WTC11 (cell line): ENCODE results near the gene PRKCQ. TPM values are rescaled to one million over a fixed set of nuclear protein-coding genes. Genes with fewer than 3 reads are reported as not detected.

ENCODE experiments used
- ATAC-seq: fragments of 200-7000 bp; cut with Tn5 transposase; 2 replicates; pipeline ENCODE4 v1.10.0; 2021; ENCODE audit warnings: mild to moderate bottlenecking, moderate library complexity
- CTCF ChIA-PET: fragments of 300-600 bp; sonication (Branson Sonifier 250); formaldehyde crosslinking; loops from one replicate; lab custom pipeline; 2021; ENCODE audit warnings: antibody characterized with exemption; lab: Charles Lee
- POLR2A ChIA-PET: fragments of 350-600 bp; sonication (Branson Sonifier 250); formaldehyde crosslinking; loops from one replicate; lab custom pipeline; 2021; ENCODE audit warnings: antibody characterized with exemption; lab: Charles Lee
- DNase-seq: peaks from one replicate; pipeline ENCODE4 v3.0.0; 2021; ENCODE audit warnings: low spot score
- H3K27ac Mint-ChIP-seq: 2 replicates; pipeline ENCODE4 v1.8.0; 2021; ENCODE audit warnings: mixed read lengths
- H3K27me3 Mint-ChIP-seq: 2 replicates; pipeline ENCODE4 v1.8.0; 2021; ENCODE audit warnings: low read depth, mild to moderate bottlenecking, moderate library complexity, mixed read lengths
- H3K36me3 Mint-ChIP-seq: 2 replicates; pipeline ENCODE4 v1.8.0; 2021; ENCODE audit warnings: mixed read lengths
- H3K4me1 Mint-ChIP-seq: 2 replicates; pipeline ENCODE4 v1.8.0; 2022; ENCODE audit warnings: mixed read lengths
- H3K4me3 Mint-ChIP-seq: 2 replicates; pipeline ENCODE4 v1.8.0; 2021; ENCODE audit warnings: mild to moderate bottlenecking, moderate library complexity, mixed read lengths
- H3K9me3 Mint-ChIP-seq: 2 replicates; pipeline ENCODE4 v1.8.0; 2021; ENCODE audit warnings: mixed read lengths
- CREB1 ChIP-seq: sonication (generic); formaldehyde crosslinking; IDR thresholded peaks from 2 replicates; pipeline ENCODE4 v1.8.0; 2023; ENCODE audit warnings: mild to moderate bottlenecking, missing genetic modification reagents
- E2F5 ChIP-seq: sonication (generic); formaldehyde crosslinking; IDR thresholded peaks from 2 replicates; pipeline ENCODE4 v1.8.1; 2022; ENCODE audit warnings: mild to moderate bottlenecking, moderate library complexity, missing genetic modification reagents
- GABPB1 ChIP-seq: sonication (generic); formaldehyde crosslinking; IDR thresholded peaks from 2 replicates; pipeline ENCODE4 v1.8.1; 2023; ENCODE audit warnings: mild to moderate bottlenecking, missing genetic modification reagents
- GRHL2 ChIP-seq: fragments of 250-450 bp; sonication (Bioruptor Pico); IDR thresholded peaks from 2 replicates; pipeline ENCODE4 v1.8.0; 2022; ENCODE audit warnings: mild to moderate bottlenecking, moderate library complexity; ENCODE audit not compliant: insufficient replicate concordance, severe bottlenecking
- JAZF1 ChIP-seq: fragments of 250-450 bp; sonication (Bioruptor Pico); IDR thresholded peaks from 2 replicates; pipeline ENCODE4 v1.9.0; 2021; ENCODE audit warnings: moderate library complexity, mild to moderate bottlenecking, inconsistent platforms
- MXD4 ChIP-seq: fragments of 250-450 bp; sonication (Bioruptor Pico); IDR thresholded peaks from 2 replicates; pipeline ENCODE4 v1.8.0; 2021; ENCODE audit warnings: mild to moderate bottlenecking, moderate library complexity, borderline replicate concordance
- NFATC4 ChIP-seq: fragments of 250-450 bp; sonication (Bioruptor Pico); IDR thresholded peaks from 2 replicates; pipeline ENCODE4 v1.9.0; 2021; ENCODE audit warnings: mild to moderate bottlenecking
- OVOL2 ChIP-seq: fragments of 250-450 bp; sonication (Bioruptor Pico); IDR thresholded peaks from 2 replicates; pipeline ENCODE4 v1.9.0; 2021; ENCODE audit warnings: mild to moderate bottlenecking, borderline replicate concordance
- TEAD1 ChIP-seq: sonication (generic); formaldehyde crosslinking; IDR thresholded peaks from 2 replicates; pipeline ENCODE4 v1.8.0; 2022; ENCODE audit warnings: mild to moderate bottlenecking, missing genetic modification reagents
- ZBTB21 ChIP-seq: sonication (generic); formaldehyde crosslinking; IDR thresholded peaks from 2 replicates; pipeline ENCODE4 v1.8.1; 2023; ENCODE audit warnings: mild to moderate bottlenecking, missing genetic modification reagents, borderline replicate concordance
- ZNF121 ChIP-seq: sonication (generic); formaldehyde crosslinking; IDR thresholded peaks from 2 replicates; pipeline ENCODE4 v1.8.0; 2023; ENCODE audit warnings: missing genetic modification reagents
- ZNF219 ChIP-seq: sonication (generic); formaldehyde crosslinking; IDR thresholded peaks from 2 replicates; pipeline ENCODE4 v1.8.0; 2023; ENCODE audit warnings: missing genetic modification reagents, mild to moderate bottlenecking, borderline replicate concordance
- ZNF281 ChIP-seq: sonication (generic); formaldehyde crosslinking; IDR thresholded peaks from 2 replicates; pipeline ENCODE4 v1.8.0; 2023; ENCODE audit warnings: mild to moderate bottlenecking, missing genetic modification reagents
- ZNF416 ChIP-seq: fragments of 250-450 bp; sonication (Bioruptor Pico); IDR thresholded peaks from 2 replicates; pipeline ENCODE4 v1.9.0; 2021; ENCODE audit warnings: mild to moderate bottlenecking, inconsistent platforms
- total RNA-seq: library from RNA; stranded (reverse); gene quantifications from 3 replicates; pipeline ENCODE4 v1.2.3, GENCODE V29; 2021
- TF ChIP-seq, protein P1 (sequence below): sonication (generic); formaldehyde crosslinking; IDR thresholded peaks from 2 replicates; pipeline ENCODE4 v1.8.1; 2022; ENCODE audit warnings: low read depth, missing genetic modification reagents, borderline replicate concordance
- TF ChIP-seq, protein P2 (sequence below): fragments of 200-600 bp; IDR thresholded peaks from 2 replicates; pipeline ENCODE4 v1.8.0; 2022; ENCODE audit warnings: antibody characterized with exemption
- TF ChIP-seq, protein P3 (sequence below): fragments of 250-450 bp; sonication (Bioruptor Pico); conservative IDR thresholded peaks from 2 replicates; pipeline ENCODE4 v1.9.0; 2021; ENCODE audit warnings: mild to moderate bottlenecking
- TF ChIP-seq, protein P4 (sequence below): sonication (generic); formaldehyde crosslinking; IDR thresholded peaks from 2 replicates; pipeline ENCODE4 v1.8.1; 2023; ENCODE audit warnings: mild to moderate bottlenecking, moderate library complexity, missing genetic modification reagents

PRKCQ gene
- total RNA-seq, 1 experiment from 2014 or later = 8.7 TPM

GRCh38 chr10:6598679-6599078 lies 18.6 kb upstream of the PRKCQ start:
- ChIA-PET POLR2A (no interaction called here), CTCF (no interaction called here)
- Mint-ChIP-seq H3K4me1 (peaks cover 17% of the 10 kb centered on the region), H3K27ac (no peak overlapping the region), H3K36me3 (0 out of 2 replicates have a peak, but pooled peaks cover 4% of the 10 kb centered on the region), H3K4me3 (no peak overlapping the region), H3K27me3 (no peaks in the 10 kb centered on the region; the same call in 1 of the 2 replicates), H3K9me3 (peaks cover 22% of the 10 kb centered on the region)
- ATAC-seq (no peak), DNase-seq (no peak)
- TF ChIP-seq JAZF1 (CRISPR knock-in tag) (no peak), ZNF281 (no peak), GRHL2 (no peak), CREB1 (no peak), TEAD1 (CRISPR knock-in tag) (no peak), E2F5 (CRISPR knock-in tag) (no peak), ZNF121 (CRISPR knock-in tag) (no peak), ZBTB21 (CRISPR knock-in tag) (no peak), ZNF416 (CRISPR knock-in tag) (no peak), OVOL2 (CRISPR knock-in tag) (no peak), NFATC4 (CRISPR knock-in tag) (no peak), MXD4 (CRISPR knock-in tag) (no peak), ZNF219 (CRISPR knock-in tag) (no peak), GABPB1 (CRISPR knock-in tag) (no peak)
- TF ChIP-seq, protein P1, sequence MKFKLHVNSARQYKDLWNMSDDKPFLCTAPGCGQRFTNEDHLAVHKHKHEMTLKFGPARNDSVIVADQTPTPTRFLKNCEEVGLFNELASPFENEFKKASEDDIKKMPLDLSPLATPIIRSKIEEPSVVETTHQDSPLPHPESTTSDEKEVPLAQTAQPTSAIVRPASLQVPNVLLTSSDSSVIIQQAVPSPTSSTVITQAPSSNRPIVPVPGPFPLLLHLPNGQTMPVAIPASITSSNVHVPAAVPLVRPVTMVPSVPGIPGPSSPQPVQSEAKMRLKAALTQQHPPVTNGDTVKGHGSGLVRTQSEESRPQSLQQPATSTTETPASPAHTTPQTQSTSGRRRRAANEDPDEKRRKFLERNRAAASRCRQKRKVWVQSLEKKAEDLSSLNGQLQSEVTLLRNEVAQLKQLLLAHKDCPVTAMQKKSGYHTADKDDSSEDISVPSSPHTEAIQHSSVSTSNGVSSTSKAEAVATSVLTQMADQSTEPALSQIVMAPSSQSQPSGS (CRISPR knock-in tag) = no peak
- TF ChIP-seq, protein P2, sequence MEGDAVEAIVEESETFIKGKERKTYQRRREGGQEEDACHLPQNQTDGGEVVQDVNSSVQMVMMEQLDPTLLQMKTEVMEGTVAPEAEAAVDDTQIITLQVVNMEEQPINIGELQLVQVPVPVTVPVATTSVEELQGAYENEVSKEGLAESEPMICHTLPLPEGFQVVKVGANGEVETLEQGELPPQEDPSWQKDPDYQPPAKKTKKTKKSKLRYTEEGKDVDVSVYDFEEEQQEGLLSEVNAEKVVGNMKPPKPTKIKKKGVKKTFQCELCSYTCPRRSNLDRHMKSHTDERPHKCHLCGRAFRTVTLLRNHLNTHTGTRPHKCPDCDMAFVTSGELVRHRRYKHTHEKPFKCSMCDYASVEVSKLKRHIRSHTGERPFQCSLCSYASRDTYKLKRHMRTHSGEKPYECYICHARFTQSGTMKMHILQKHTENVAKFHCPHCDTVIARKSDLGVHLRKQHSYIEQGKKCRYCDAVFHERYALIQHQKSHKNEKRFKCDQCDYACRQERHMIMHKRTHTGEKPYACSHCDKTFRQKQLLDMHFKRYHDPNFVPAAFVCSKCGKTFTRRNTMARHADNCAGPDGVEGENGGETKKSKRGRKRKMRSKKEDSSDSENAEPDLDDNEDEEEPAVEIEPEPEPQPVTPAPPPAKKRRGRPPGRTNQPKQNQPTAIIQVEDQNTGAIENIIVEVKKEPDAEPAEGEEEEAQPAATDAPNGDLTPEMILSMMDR = no peak
- TF ChIP-seq, protein P3, sequence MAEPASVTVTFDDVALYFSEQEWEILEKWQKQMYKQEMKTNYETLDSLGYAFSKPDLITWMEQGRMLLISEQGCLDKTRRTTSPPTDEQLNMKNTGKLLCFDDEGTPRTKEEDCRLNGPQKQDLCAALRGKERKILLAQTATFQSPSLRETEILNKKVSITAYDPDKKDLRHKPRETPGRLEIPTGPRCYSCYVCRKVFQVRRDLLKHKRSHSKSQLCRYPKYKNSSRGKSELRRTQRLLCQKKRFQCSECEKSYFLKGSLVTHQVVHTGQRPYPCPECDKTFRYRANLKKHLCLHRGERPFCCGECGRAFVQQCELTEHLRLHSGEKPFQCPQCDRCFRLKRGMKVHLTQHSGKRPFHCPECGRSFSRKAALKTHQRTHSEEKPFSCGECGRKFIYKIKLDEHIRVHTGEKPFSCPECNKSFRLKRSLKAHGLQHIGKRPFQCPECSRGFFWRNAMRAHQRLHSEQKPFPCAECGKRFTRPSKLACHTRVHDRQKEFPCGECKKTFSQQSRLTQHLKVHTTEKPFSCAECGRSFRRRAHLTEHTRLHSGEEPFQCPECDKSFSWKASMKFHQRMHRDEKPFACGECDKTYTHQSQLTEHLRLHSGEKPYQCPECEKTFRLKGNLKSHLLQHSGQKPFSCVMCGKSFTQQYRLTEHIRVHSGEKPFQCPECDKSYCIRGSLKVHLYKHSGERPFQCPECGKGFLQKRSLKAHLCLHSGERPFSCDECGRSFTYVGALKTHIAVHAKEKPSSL (CRISPR knock-in tag) = no peak
- TF ChIP-seq, protein P4, sequence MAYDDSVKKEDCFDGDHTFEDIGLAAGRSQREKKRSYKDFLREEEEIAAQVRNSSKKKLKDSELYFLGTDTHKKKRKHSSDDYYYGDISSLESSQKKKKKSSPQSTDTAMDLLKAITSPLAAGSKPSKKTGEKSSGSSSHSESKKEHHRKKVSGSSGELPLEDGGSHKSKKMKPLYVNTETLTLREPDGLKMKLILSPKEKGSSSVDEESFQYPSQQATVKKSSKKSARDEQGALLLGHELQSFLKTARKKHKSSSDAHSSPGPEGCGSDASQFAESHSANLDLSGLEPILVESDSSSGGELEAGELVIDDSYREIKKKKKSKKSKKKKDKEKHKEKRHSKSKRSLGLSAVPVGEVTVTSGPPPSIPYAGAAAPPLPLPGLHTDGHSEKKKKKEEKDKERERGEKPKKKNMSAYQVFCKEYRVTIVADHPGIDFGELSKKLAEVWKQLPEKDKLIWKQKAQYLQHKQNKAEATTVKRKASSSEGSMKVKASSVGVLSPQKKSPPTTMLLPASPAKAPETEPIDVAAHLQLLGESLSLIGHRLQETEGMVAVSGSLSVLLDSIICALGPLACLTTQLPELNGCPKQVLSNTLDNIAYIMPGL (CRISPR knock-in tag) = no peak
